ENCODE results near the gene PRM1. TPM values are rescaled to one million over a fixed set of nuclear protein-coding genes. Genes with fewer than 3 reads are reported as not detected.

The PRM1 gene
- total and polyA plus RNA-seq, 2 of the 8 experiments (the other 6 are each of a cell fraction or from before 2014, with no cell fraction given) = 0.54 to 0.82 TPM

DNA sequence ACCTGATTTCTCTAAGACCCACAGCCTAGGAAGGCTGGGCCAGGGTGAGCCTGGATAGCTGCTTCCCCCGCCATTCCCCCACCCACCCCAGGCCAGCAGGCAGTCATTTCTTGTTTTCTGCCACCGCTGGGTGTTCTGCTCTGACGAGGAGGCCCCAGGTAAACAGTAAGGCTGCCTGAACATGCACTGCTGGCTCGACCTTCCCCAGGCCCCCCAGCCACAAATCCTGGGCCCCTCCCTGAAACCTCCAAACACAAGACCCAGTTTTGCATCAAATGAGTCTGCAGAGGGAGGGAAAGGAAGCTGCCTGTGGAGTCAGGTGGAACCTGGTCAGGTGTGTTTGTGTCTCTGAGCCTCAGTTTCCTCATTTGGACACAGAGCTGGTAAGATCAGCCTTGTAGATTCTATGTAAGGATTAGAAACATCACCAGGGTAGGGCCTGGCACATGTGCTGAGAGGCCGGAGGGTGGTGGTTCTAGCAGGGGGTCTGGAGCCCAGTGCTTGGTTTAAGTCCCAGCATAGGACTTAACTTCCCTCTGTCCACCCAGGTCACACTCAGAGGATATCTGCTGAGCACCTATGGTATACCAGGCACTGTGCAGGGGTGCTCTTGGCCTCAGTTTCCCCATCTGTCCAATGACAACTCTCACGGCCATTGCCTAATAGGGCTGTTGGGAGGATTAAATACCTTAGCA is 18.9 kb upstream of the PRM1 start (continued):
- no peak for TF ChIP-seq CHD7 (IDR thresholded peaks at IDR 0.05; ENCODE audit: insufficient replicate concordance, low read length)
- no peak for TF ChIP-seq CHD1 (IDR thresholded peaks at IDR 0.05; ENCODE audit: low read depth, low read length)
- no peak for TF ChIP-seq YY1 (IDR thresholded peaks at IDR 0.05; ENCODE audit: low read depth, low read length)
- no peak for TF ChIP-seq POU5F1 (IDR thresholded peaks at IDR 0.05; ENCODE audit: low read depth, low read length)
- TF ChIP-seq SP1 (IDR thresholded peaks at IDR 0.05; ENCODE audit: low read depth, low read length) = no peak
- TF ChIP-seq, protein P1, sequence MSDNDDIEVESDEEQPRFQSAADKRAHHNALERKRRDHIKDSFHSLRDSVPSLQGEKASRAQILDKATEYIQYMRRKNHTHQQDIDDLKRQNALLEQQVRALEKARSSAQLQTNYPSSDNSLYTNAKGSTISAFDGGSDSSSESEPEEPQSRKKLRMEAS (IDR thresholded peaks at IDR 0.05) = no peak
- TF ChIP-seq KDM1A (IDR thresholded peaks at IDR 0.05; ENCODE audit: borderline replicate concordance, low read length) = no peak
- TF ChIP-seq SIX5 (IDR thresholded peaks at IDR 0.05; ENCODE audit: low read depth, low read length) = no peak
- TF ChIP-seq, protein P2, sequence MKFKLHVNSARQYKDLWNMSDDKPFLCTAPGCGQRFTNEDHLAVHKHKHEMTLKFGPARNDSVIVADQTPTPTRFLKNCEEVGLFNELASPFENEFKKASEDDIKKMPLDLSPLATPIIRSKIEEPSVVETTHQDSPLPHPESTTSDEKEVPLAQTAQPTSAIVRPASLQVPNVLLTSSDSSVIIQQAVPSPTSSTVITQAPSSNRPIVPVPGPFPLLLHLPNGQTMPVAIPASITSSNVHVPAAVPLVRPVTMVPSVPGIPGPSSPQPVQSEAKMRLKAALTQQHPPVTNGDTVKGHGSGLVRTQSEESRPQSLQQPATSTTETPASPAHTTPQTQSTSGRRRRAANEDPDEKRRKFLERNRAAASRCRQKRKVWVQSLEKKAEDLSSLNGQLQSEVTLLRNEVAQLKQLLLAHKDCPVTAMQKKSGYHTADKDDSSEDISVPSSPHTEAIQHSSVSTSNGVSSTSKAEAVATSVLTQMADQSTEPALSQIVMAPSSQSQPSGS (IDR thresholded peaks at IDR 0.05; ENCODE audit: low read length) = no peak

Measured in H1 (cell line).